ENCODE measurements around the gene OR13J1.

DNA sequence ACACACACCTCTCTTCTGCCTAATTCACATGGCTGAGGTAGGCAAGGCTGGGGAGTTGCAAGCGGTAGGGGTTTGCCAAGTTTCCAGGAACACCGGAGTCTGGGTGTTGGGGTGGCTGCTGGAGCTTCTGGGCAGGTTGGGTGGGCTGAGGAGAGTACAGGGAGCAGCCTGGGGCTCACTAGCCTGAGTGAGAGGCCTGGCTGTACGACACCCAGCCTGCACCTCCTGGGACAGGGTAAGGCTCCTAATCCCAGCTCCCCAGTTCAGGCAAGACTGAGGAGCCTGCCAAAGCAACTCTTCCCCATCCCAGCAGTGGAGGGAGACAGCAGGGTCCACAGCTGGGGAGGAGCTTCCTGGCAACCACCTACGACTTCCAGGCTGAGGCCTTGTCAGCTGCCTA is 47.1 kb upstream of the OR13J1 start:
- no peak for TF ChIP-seq POLR2AphosphoS5 (IDR thresholded peaks at IDR 0.05; ENCODE audit: low read depth, low read length)
- TF ChIP-seq PAX5 (IDR thresholded peaks at IDR 0.05; ENCODE audit: insufficient read depth, low read length, severe bottlenecking), result no peak
- no peak for TF ChIP-seq POLR2A (IDR thresholded peaks at IDR 0.05; ENCODE audit: low read depth, low read length)
- TF ChIP-seq TAF1 (IDR thresholded peaks at IDR 0.05; ENCODE audit: low read depth, low read length), result no peak
- no peak for TF ChIP-seq POU2F2 (IDR thresholded peaks at IDR 0.05; ENCODE audit: low read depth, low read length)
